HEK293 (cell line): ENCODE results near the gene METTL3.

Experiments
- CTCF ChIA-PET: fragments of 350-600 bp; formaldehyde crosslinking; extraction: SDS; loops from one replicate; lab custom pipeline; 2021; ENCODE audit warnings: antibody characterized with exemption; lab: Yijun Ruan, JAX
- POLR2A ChIA-PET: fragments of 300-600 bp; formaldehyde crosslinking; extraction: SDS; loops from one replicate; lab custom pipeline; 2020; ENCODE audit warnings: antibody characterized with exemption, inconsistent platforms; lab: Yijun Ruan, JAX
- H3K27ac ChIP-seq: fragments of 200-500 bp; sonication (Bioruptor generic); 2 replicates; pipeline ENCODE4 v1.5.1; 2014; ENCODE audit warnings: low read depth, low read length, control low read depth, inconsistent platforms; ENCODE audit errors: extremely low read depth
- H3K36me3 ChIP-seq, 2 experiments: fragments of 200-500 bp in 1 of 2; sonication (Bioruptor generic) in 1 of 2; 1 replicate in 1 of 2; 2 replicates in 1 of 2; pipeline ENCODE4 v1.5.1; 2014 to 2017; ENCODE audit warnings: inconsistent platforms in 2 of 2, low read length in 2 of 2; ENCODE audit not compliant: control insufficient read depth in 2 of 2, insufficient read depth in 1 of 2
- H3K4me1 ChIP-seq: fragments of 200-500 bp; sonication (Bioruptor generic); 2 replicates; pipeline ENCODE4 v1.5.1; 2014; ENCODE audit warnings: mild to moderate bottlenecking, low read length, inconsistent platforms; ENCODE audit not compliant: control insufficient read depth, insufficient read depth
- H3K4me3 ChIP-seq: 2 replicates; pipeline ENCODE4 v1.5.1; 2011; ENCODE audit warnings: low read depth, mild to moderate bottlenecking, control low read depth, low read length, moderate library complexity
- H3K9me3 ChIP-seq: fragments of 200-500 bp; sonication (Bioruptor generic); 2 replicates; pipeline ENCODE4 v1.5.1; 2014; ENCODE audit warnings: low read depth, low read length, inconsistent platforms; ENCODE audit not compliant: control insufficient read depth, insufficient read depth
- BCL11B ChIP-seq: fragments of 450-650 bp; formaldehyde crosslinking; IDR thresholded peaks from 2 replicates; pipeline ENCODE4 v1.5.1; 2016; ENCODE audit warnings: low read depth, missing biosample characterization, missing genetic modification characterization
- CTCF ChIP-seq: fragments of 450-650 bp; formaldehyde crosslinking; IDR thresholded peaks from 2 replicates; pipeline ENCODE4 v1.5.1; 2016; ENCODE audit warnings: missing biosample characterization, missing genetic modification characterization
- TCF7L2 ChIP-seq: IDR thresholded peaks from 2 replicates; pipeline ENCODE4 v1.6.1; 2011; ENCODE audit warnings: low read depth, mild to moderate bottlenecking, inconsistent platforms, low read length, moderate library complexity, borderline replicate concordance
- ZBTB17 ChIP-seq: fragments of 450-650 bp; formaldehyde crosslinking; IDR thresholded peaks from 2 replicates; pipeline ENCODE4 v1.5.1; 2016; ENCODE audit warnings: missing biosample characterization, missing genetic modification characterization
- ZBTB44 ChIP-seq: fragments of 450-650 bp; IDR thresholded peaks from 2 replicates; pipeline ENCODE4 v1.5.1; 2018; ENCODE audit warnings: missing biosample characterization, mild to moderate bottlenecking, missing genetic modification characterization
- ZBTB8A ChIP-seq: fragments of 450-650 bp; formaldehyde crosslinking; IDR thresholded peaks from 2 replicates; pipeline ENCODE4 v1.5.1; 2016; ENCODE audit warnings: missing biosample characterization, missing genetic modification characterization
- ZEB2 ChIP-seq: fragments of 450-650 bp; formaldehyde crosslinking; IDR thresholded peaks from 2 replicates; pipeline ENCODE4 v1.5.1; 2016; ENCODE audit warnings: missing biosample characterization, missing genetic modification characterization
- ZFP3 ChIP-seq: fragments of 450-650 bp; formaldehyde crosslinking; IDR thresholded peaks from 2 replicates; pipeline ENCODE4 v1.5.1; 2016; ENCODE audit warnings: low read depth, missing biosample characterization, missing genetic modification characterization
- ZNF112 ChIP-seq: fragments of 450-650 bp; formaldehyde crosslinking; IDR thresholded peaks from 2 replicates; pipeline ENCODE4 v1.5.0; 2017; ENCODE audit warnings: missing biosample characterization, missing genetic modification characterization
- ZNF121 ChIP-seq: fragments of 450-650 bp; formaldehyde crosslinking; IDR thresholded peaks from 2 replicates; pipeline ENCODE4 v1.5.1; 2016; ENCODE audit warnings: missing biosample characterization, missing genetic modification characterization
- ZNF2 ChIP-seq: fragments of 450-650 bp; formaldehyde crosslinking; IDR thresholded peaks from 2 replicates; pipeline ENCODE4 v1.5.1; 2016; ENCODE audit warnings: missing biosample characterization, missing genetic modification characterization
- ZNF221 ChIP-seq: fragments of 450-650 bp; formaldehyde crosslinking; IDR thresholded peaks from 2 replicates; pipeline ENCODE4 v1.5.1; 2017; ENCODE audit warnings: missing biosample characterization, missing genetic modification characterization, borderline replicate concordance
- ZNF335 ChIP-seq: fragments of 450-650 bp; formaldehyde crosslinking; conservative IDR thresholded peaks from 2 replicates; pipeline ENCODE4 v1.5.1; 2016; ENCODE audit warnings: missing biosample characterization, missing genetic modification characterization
- ZNF391 ChIP-seq: fragments of 450-650 bp; formaldehyde crosslinking; IDR thresholded peaks from 2 replicates; pipeline ENCODE4 v1.5.1; 2016; ENCODE audit warnings: low read depth, missing biosample characterization, missing genetic modification characterization, borderline replicate concordance
- ZNF513 ChIP-seq: fragments of 450-650 bp; IDR thresholded peaks from 2 replicates; pipeline ENCODE4 v1.5.1; 2018; ENCODE audit warnings: missing biosample characterization, missing genetic modification characterization
- ZNF555 ChIP-seq: fragments of 450-650 bp; formaldehyde crosslinking; conservative IDR thresholded peaks from 2 replicates; pipeline ENCODE4 v1.5.1; 2017; ENCODE audit warnings: missing biosample characterization, mild to moderate bottlenecking, missing genetic modification characterization, inconsistent platforms
- ZNF585B ChIP-seq: fragments of 450-650 bp; formaldehyde crosslinking; IDR thresholded peaks from 2 replicates; pipeline ENCODE4 v1.5.1; 2016; ENCODE audit warnings: missing biosample characterization, missing genetic modification characterization
- ZNF600 ChIP-seq: fragments of 450-650 bp; formaldehyde crosslinking; IDR thresholded peaks from 2 replicates; pipeline ENCODE4 v1.5.1; 2016; ENCODE audit warnings: missing biosample characterization, missing genetic modification characterization
- ZNF645 ChIP-seq: fragments of 450-650 bp; formaldehyde crosslinking; IDR thresholded peaks from 2 replicates; pipeline ENCODE4; 2016; ENCODE audit warnings: missing biosample characterization, missing genetic modification characterization
- ZNF654 ChIP-seq: fragments of 450-650 bp; formaldehyde crosslinking; IDR thresholded peaks from 2 replicates; pipeline ENCODE4 v1.5.1; 2016; ENCODE audit warnings: low read depth, missing biosample characterization, missing genetic modification characterization
- ZNF768 ChIP-seq: fragments of 450-650 bp; formaldehyde crosslinking; IDR thresholded peaks from 2 replicates; pipeline ENCODE4 v1.5.1; 2018; ENCODE audit warnings: missing biosample characterization, mild to moderate bottlenecking, missing genetic modification characterization
- ZNF785 ChIP-seq: fragments of 450-650 bp; formaldehyde crosslinking; IDR thresholded peaks from 2 replicates; pipeline ENCODE4 v1.5.1; 2016; ENCODE audit warnings: missing biosample characterization, missing genetic modification characterization
- ZSCAN23 ChIP-seq: fragments of 450-650 bp; formaldehyde crosslinking; IDR thresholded peaks from 2 replicates; pipeline ENCODE4 v1.5.1; 2016; ENCODE audit warnings: missing biosample characterization, missing genetic modification characterization
- TF ChIP-seq, protein P1 (sequence below): fragments of 450-650 bp; formaldehyde crosslinking; IDR thresholded peaks from 2 replicates; pipeline ENCODE4 v1.5.1; 2016; ENCODE audit warnings: missing biosample characterization, missing genetic modification characterization
- TF ChIP-seq, protein P2 (sequence below): fragments of 450-650 bp; formaldehyde crosslinking; IDR thresholded peaks from 2 replicates; pipeline ENCODE4 v1.5.1; 2016; ENCODE audit warnings: missing biosample characterization, missing genetic modification characterization

The METTL3 gene

DNA sequence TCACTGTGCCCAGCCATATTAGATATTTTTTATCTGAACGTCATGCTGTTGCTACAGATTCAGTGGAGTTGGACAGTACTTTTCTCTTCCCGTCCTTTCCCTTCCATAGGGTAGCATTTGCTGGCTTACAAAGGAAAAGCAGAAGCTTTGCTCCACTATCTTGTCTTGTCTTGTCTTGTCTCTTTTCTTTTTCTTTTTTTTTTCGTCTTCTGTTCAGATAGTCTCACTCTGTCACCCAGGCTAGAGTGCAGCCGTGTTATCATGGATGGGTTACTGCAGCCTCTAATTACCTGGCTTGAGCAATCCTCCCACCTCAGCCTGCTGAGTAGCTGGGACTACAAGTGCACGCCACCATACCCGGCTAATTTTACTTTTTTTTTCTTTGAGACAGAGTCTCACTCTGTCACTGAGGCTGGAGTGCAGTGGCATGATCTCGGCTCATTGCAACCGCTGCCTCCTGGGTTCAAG, 47.6 kb upstream of the METTL3 start:
- CTCF ChIA-PET, result interaction anchor here (0.7 to 4.7 kb wide), 8 partner anchors 17 to 544 kb away, joined by 3 to 72 read pairs (median 5); partner anchors contain the start of gene SALL2
- POLR2A ChIA-PET, result no interaction called here
- Histone ChIP-seq H3K4me3 (no peak overlapping the region), H3K4me1 (no peaks in the 10 kb centered on the region), H3K9me3 (no peaks in the 10 kb centered on the region), H3K27ac (no peak overlapping the region), H3K36me3 (no peaks in the 10 kb centered on the region)
- no peak for TF ChIP-seq ZNF112 (tag by site-specific recombination)
- no peak for TF ChIP-seq ZNF600
- TF ChIP-seq, protein P1, sequence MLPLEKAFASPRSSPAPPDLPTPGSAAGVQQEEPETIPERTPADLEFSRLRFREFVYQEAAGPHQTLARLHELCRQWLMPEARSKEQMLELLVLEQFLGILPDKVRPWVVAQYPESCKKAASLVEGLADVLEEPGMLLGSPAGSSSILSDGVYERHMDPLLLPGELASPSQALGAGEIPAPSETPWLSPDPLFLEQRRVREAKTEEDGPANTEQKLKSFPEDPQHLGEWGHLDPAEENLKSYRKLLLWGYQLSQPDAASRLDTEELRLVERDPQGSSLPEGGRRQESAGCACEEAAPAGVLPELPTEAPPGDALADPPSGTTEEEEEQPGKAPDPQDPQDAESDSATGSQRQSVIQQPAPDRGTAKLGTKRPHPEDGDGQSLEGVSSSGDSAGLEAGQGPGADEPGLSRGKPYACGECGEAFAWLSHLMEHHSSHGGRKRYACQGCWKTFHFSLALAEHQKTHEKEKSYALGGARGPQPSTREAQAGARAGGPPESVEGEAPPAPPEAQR (tag by site-specific recombination), result no peak
- no peak for TF ChIP-seq TCF7L2
- TF ChIP-seq ZNF221 (tag by site-specific recombination), result no peak
- TF ChIP-seq ZNF585B (tag by site-specific recombination), result no peak
- no peak for TF ChIP-seq ZBTB44
- TF ChIP-seq ZSCAN23 (tag by site-specific recombination), result no peak
- TF ChIP-seq, protein P2, sequence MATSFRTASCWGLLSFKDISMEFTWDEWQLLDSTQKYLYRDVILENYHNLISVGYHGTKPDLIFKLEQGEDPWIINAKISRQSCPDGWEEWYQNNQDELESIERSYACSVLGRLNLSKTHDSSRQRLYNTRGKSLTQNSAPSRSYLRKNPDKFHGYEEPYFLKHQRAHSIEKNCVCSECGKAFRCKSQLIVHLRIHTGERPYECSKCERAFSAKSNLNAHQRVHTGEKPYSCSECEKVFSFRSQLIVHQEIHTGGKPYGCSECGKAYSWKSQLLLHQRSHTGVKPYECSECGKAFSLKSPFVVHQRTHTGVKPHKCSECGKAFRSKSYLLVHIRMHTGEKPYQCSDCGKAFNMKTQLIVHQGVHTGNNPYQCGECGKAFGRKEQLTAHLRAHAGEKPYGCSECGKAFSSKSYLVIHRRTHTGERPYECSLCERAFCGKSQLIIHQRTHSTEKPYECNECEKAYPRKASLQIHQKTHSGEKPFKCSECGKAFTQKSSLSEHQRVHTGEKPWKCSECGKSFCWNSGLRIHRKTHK (tag by site-specific recombination), result no peak
- no peak for TF ChIP-seq ZNF785 (tag by site-specific recombination)
- no peak for TF ChIP-seq ZNF645 (tag by site-specific recombination)
- TF ChIP-seq ZNF555 (tag by site-specific recombination), result no peak

- CTCF ChIA-PET, result interaction anchor here (0.6 to 4.7 kb wide), 15 partner anchors 23 to 1057 kb away, joined by 3 to 72 read pairs (median 3); no protein-coding TSS in a partner anchor
- Histone ChIP-seq H3K27ac (no peak overlapping the region), H3K4me1 (no peaks in the 10 kb centered on the region), H3K4me3 (peak overlapping the region; percentile 20), H3K9me3 (no peaks in the 10 kb centered on the region), H3K36me3 (no peaks in the 10 kb centered on the region)
- POLR2A ChIA-PET, result interaction anchor here (0.6 to 1.9 kb wide), 5 partner anchors 31 to 120 kb away, joined by 5 to 9 read pairs (median 6); partner anchors contain the start of genes CHD8, METTL3 and SALL2
- TF ChIP-seq CTCF (tag by site-specific recombination) (peak; percentile 59), BCL11B (tag by site-specific recombination) (no peak), ZNF2 (tag by site-specific recombination) (peak; percentile 44; the same call in 1 of the 2 replicates), ZBTB17 (peak; percentile 99), ZNF768 (tag by site-specific recombination) (0 out of 2 replicates have a peak, but pooled peaks have one; percentile 25), ZEB2 (tag by site-specific recombination) (peak; percentile 34; the same call in 1 of the 2 replicates), ZNF335 (peak; percentile 57), ZBTB8A (tag by site-specific recombination) (peak; percentile 14; the same call in 1 of the 2 replicates), ZNF654 (peak; percentile 76), ZNF513 (peak; percentile 60; the same call in 1 of the 2 replicates), ZNF391 (no peak), ZNF121 (0 out of 2 replicates have a peak, but pooled peaks have one; percentile 68), ZFP3 (no peak)
Observed at GRCh38 chr14:21557084-21557901, 46.2 kb upstream of the METTL3 start.
